KOPT-K1 (cell line): Measurements from ENCODE around the gene TCP11L2.

Experiments used
- H3K27ac ChIP-seq: fragments of 200-600 bp; sonication (generic); 2 replicates; pipeline ENCODE4 v1.5.1; 2016; ENCODE audit warnings: antibody characterized with exemption, mild to moderate bottlenecking, low read depth, low read length; ENCODE audit not compliant: poor library complexity, severe bottlenecking
- H3K36me3 ChIP-seq: fragments of 200-600 bp; sonication (generic); 2 replicates; pipeline ENCODE4 v1.5.1; 2017; ENCODE audit warnings: antibody characterized with exemption, mild to moderate bottlenecking, low read length, moderate library complexity; ENCODE audit not compliant: insufficient read depth
- H3K9me3 ChIP-seq: fragments of 200-600 bp; sonication (generic); 2 replicates; pipeline ENCODE4 v1.5.1; 2017; ENCODE audit warnings: antibody characterized with exemption, low read length, mild to moderate bottlenecking; ENCODE audit not compliant: insufficient read depth, poor library complexity, severe bottlenecking

Gene TCP11L2

GRCh38 chr12:106302401-106303201 lies at the start of gene TCP11L2:
TSS of gene TCP11L2 (plus strand) at chr12:106302733. CDS start at chr12:106311076, 8,343 bp downstream.
- Histone ChIP-seq H3K36me3 (no peaks in the 10 kb centered on the region), H3K27ac (peak within 1 kb of the TSS; percentile 82)

DNA sequence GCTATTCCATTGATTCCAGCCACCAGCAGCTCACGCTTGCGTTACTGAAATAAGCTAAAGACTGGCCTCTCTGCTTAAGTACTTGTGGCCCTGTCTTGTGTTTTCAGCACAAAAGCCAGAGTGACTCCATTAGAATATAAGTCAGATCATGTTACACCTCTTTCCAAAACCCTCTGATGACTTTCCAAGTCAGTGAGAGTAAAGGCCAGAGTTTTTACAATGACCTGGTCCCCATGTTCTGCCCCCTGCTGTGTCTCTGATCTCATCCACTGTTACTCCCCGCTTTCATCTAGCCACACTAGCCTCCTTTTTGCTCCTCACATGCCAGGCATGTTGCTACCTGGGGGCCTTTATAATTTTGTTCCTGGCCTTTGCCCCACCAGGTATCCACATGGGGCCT lies 47.8 kb upstream of the TCP11L2 start:
- no peaks in the 10 kb centered on the region for H3K36me3 ChIP-seq
- no peaks in the 10 kb centered on the region for H3K9me3 ChIP-seq
- no peak overlapping the region for H3K27ac ChIP-seq

More at GRCh38 chr12:106302401-106303201, at the start of gene TCP11L2:
- no peaks in the 10 kb centered on the region for H3K9me3 ChIP-seq

DNA sequence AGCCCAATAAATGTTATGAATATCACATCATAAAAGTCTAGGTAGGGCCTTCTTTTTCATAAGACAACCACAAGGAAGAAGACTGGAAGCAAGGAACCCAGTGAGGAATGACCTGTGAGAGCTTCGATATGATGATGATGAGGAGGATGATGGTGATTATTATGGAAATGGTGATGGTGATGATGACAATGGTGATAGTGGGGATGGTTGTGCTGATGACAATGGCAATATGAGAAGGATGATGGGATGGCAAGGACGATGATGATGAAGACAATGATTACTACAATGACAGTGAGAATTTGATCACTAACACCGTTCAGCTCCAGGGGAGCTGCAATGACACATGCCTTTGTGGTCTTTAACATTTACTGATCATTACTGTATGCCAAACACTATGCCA lies 47.0 kb upstream of the TCP11L2 start:
- Histone ChIP-seq H3K36me3 (no peaks in the 10 kb centered on the region), H3K9me3 (no peaks in the 10 kb centered on the region), H3K27ac (no peak overlapping the region)

DNA sequence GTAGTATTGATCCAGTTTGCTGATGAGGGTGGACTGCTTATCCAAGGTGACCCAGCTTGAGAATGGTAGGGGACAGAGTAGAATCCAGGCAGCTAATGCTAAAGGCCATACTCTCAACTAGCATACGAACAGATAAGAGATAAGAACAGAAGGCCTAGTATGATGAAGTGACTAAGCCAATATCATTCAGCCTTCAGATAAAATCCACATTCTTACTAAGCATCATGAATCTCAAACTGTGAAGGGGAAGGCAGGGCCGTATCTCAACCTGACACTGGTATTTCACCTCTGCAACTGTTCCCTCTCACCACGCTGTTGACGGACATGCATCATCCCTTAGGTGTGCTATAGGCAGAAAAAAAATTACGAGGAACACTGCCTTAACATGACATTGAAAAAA lies 46.6 kb upstream of the TCP11L2 start:
- Histone ChIP-seq H3K9me3 (no peaks in the 10 kb centered on the region), H3K36me3 (no peaks in the 10 kb centered on the region), H3K27ac (no peak overlapping the region)

DNA sequence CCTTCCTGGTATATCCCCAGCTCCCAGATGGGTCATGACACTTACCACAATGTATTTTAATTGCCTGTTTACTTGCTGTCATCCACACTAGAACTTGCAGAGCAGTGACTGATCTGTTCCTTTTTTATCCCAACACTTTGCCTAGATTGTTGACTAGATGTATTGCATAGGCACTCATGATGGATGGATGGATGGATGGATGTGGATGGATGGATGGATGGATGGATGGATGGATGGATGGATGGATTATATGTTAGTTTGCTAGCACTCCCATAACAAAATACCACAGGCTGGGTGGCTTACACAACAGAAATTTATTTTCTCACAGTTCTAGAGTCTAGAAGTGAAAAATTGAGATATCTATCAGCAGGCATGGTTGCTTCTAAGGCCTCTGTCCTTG lies 46.0 kb upstream of the TCP11L2 start:
- H3K27ac ChIP-seq = no peak overlapping the region
- no peaks in the 10 kb centered on the region for H3K36me3 ChIP-seq
- no peaks in the 10 kb centered on the region for H3K9me3 ChIP-seq

DNA sequence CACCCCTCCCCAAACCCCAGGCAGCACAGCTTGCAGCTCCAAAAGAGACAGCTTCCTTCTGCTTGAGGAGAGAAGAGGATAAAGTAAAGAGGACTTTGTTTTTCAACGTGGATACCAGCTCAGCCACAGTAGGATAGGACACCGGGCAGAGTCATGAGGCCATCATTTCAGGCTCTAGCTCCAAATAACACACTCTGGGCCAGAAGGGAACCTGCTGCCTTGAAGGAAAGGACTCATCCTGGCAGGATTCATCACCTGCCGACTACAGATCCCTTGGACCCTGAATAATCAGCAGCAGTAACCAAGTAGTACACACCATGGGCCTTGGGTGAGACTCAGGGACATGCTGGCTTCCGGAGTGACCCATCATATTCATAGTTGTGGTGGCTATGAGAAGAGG lies 44.3 kb upstream of the TCP11L2 start:
- Histone ChIP-seq H3K36me3 (no peaks in the 10 kb centered on the region), H3K9me3 (no peaks in the 10 kb centered on the region), H3K27ac (no peak overlapping the region)

DNA sequence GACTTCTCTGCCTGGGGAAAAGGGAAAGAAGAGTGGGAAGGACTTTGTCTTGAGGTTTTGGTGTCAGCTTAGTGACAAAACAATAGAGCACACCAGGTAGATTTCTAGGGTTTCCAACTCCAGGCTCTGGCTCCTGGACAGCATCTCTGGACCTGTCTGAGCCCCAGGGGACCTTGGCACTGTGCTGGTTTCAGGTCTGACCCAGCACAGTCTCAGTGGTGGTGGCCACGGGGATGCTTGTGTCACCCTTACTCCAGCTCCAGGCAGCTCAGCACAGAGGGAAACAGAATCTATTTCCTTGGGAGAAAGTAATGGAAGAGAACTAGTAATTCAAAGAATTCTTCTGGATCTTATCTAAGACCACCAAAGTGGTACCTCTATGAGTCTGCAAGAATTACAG lies 43.6 kb upstream of the TCP11L2 start:
- H3K27ac ChIP-seq = no peak overlapping the region
- no peaks in the 10 kb centered on the region for H3K9me3 ChIP-seq
- H3K36me3 ChIP-seq = no peaks in the 10 kb centered on the region

DNA sequence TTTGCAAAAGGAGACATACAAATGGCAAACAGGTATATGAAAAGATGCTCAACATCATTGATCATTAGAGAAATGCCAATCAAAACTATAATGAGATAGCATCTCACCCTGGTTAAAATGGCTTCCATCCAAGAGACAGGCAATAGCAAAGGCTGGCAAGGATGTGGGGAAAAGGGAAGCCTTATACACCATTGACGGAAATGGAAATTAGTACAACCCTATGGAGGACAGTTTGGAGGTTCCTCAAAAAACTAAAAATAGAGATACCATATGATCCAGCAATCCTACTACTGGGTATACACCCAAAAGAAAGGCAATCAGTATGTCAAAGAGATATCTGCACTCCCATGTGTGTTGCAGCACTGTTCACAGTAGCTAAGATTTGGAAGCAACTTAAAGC lies 37.4 kb upstream of the TCP11L2 start:
- no peak overlapping the region for H3K27ac ChIP-seq
- no peaks in the 10 kb centered on the region for H3K36me3 ChIP-seq
- H3K9me3 ChIP-seq = no peaks in the 10 kb centered on the region

- H3K27ac ChIP-seq = no peak overlapping the region
- H3K9me3 ChIP-seq = no peaks in the 10 kb centered on the region
- no peaks in the 10 kb centered on the region for H3K36me3 ChIP-seq
Observed at GRCh38 chr12:106267535-106267934, 35.0 kb upstream of the TCP11L2 start.

- H3K36me3 ChIP-seq = no peaks in the 10 kb centered on the region
- no peaks in the 10 kb centered on the region for H3K9me3 ChIP-seq
- no peak overlapping the region for H3K27ac ChIP-seq
Observed at GRCh38 chr12:106269150-106269771, 33.3 kb upstream of the TCP11L2 start.

DNA sequence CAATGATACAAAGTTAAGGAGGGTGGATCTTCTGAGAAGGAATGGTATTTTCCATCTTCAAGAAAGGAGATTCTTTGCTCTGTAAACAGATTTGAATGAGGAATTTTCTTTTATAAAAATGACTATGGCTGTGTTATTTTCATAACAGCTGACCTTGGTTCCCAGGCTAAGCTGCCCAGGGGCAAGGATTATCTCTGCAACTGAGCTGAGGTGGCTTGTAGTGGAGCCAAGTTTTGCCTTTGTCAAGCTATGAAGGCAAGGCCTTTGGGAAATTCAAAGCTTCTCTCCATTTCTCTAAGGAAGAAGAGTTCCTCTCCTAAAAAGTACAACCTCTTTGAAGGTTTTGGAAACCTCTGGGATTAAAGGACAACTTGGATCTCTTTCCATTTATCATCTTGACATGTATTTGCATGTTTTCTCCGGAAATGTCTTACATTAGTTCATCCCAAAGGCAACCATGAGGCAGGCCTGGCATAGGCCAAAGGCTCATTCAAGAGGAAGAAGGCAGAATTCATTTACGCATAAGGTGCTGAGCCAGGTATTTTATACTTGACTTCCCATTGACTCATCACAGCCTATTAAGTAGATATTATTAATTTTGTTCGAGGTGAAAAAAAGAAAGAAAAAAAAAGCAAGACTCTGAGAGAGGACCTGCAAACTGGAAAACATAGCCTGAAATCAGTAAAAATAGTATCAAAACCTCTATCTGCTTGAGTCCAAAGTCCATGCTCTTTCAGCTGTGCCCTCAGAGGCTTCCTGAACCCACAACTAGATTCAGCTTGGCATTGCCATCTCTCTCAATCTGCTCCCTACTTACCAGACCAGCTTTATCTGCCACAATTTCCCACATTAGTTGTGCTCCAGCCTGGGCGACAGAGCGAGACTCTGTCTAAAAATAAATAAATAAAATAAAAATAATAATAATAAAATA lies 30.7 kb upstream of the TCP11L2 start:
- H3K27ac ChIP-seq = no peak overlapping the region
- peaks cover 3% of the 10 kb centered on the region for H3K9me3 ChIP-seq
- no peaks in the 10 kb centered on the region for H3K36me3 ChIP-seq

- Histone ChIP-seq H3K27ac (no peak overlapping the region), H3K36me3 (no peaks in the 10 kb centered on the region), H3K9me3 (peaks cover 3% of the 10 kb centered on the region)
Observed at GRCh38 chr12:106273491-106273890, 29.0 kb upstream of the TCP11L2 start.

DNA sequence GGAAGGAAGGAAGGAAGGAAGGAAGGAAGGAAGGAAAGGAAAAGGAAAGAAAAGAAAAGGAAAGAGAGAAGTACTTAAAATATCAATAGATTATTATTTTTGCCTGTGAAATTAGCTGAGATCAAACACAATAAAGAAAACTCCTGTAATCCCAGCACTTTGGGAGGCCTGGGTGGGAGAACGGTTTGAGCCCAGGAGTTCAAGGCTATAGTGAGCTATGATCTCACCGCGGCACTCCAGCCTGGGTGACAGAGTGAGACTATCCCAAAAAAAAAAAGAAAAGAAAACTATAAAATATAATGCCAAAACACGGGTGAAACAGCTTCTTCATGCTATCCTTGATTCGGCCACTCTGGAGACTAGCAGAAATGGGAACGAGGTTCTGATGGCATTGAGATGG lies 28.5 kb upstream of the TCP11L2 start:
- Histone ChIP-seq H3K9me3 (peaks cover 3% of the 10 kb centered on the region), H3K27ac (no peak overlapping the region), H3K36me3 (no peaks in the 10 kb centered on the region)

DNA sequence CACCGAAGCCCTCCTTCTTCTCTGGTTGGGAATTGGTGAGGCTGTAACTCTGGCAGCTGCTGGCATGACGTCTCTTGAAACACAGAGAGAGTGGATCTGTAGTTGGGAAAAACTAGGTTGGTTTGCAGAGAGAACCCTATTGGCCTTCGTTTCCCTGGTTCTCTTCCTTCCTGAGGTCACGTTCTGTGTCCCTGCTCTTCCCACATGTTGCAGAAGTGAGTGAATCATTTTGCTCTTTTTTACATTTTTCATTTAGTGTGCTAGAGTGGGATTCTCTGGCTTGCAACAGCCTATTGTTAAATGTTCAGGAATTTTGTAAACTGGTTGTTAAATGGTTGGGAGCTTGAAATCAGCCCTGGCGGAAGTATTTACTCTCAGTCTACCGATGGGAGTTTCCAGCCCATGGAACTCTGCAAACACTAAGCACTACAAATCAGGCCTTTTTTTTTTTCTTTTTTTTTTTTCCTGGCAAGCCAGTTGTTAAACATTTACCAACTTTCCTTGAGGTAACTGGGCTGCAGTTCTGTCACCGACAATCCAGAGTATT lies 27.9 kb upstream of the TCP11L2 start:
- H3K9me3 ChIP-seq = peaks cover 3% of the 10 kb centered on the region
- H3K27ac ChIP-seq = no peak overlapping the region
- H3K36me3 ChIP-seq = no peaks in the 10 kb centered on the region

DNA sequence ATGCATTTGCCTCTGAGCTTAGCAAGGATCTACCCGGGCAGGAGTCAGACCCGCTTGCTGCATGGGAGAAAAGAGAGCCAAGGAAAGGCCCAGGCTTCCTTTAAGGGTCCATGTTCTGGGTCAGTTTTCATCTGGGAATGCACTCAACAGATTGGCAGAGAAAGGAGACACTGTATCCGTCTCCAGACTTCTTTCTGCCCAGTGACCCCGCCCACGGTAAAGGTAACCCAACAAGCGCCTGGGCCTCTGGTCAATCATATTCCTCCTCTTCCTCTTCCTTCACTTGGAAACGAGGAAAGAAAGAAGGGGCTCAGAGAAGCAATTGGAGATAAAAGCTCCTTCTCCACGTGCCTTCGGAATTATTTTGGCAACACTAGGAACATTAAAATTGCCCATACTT lies 27.1 kb upstream of the TCP11L2 start:
- Histone ChIP-seq H3K27ac (no peak overlapping the region), H3K9me3 (peaks cover 3% of the 10 kb centered on the region)

More for the DNA sequence above, 27.1 kb upstream of the TCP11L2 start:
- H3K36me3 ChIP-seq = no peaks in the 10 kb centered on the region
